ENCODE results near the gene CHST8.
"Not testable (repeated sequence)": the region's sequence is repeated elsewhere in the genome, so short reads cannot be mapped to it uniquely, and the experiment has no call there.

CHST8 gene

DNA sequence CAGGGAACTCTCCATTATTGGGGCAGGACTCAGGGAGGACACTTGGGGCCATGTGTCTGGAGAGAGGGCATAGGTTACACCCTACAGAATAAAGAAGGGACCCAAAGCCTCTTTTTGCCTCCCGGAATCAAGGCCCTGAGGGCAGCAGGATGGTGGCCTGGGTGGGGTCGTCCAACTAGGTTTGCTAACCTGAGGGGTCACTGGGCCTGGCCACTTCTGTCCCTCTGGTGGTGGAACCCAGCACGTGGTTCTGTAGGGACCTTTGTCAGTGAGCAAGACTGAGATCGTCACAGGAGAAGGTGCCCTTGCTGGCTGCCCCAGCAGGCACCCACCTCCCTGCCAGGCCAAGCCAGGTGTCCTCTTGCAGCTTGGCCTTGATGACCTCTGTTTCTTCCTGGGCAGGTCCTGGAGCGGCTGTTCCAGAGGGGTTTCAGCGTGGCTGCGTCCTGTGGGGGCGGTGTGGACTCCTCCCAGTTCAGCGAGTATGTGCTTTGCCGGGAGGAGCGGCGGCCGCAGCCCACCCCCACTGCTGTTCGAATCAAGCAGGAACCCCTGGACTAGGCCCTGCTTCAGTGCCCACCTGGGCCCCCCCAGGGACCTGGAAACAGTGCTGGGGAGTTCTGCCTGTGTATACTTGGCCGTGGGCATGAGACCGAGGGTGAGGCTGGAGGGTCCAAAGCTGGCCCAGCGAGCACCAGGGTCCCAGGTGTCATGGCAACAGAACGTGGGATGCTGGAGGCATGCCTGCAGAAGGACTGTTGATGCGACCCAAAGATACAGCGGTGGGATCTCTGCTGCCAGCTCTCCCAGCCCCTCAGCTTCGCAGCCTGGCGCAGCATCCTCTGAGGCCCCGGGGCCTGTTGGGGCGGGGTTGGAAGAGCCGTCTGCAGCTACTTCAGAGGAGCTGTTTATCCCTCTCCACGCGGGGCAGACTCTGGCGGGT, 190.9 kb downstream of the CHST8 start:
- DNase-seq (ENCODE audit: low read depth), result no peak

DNA sequence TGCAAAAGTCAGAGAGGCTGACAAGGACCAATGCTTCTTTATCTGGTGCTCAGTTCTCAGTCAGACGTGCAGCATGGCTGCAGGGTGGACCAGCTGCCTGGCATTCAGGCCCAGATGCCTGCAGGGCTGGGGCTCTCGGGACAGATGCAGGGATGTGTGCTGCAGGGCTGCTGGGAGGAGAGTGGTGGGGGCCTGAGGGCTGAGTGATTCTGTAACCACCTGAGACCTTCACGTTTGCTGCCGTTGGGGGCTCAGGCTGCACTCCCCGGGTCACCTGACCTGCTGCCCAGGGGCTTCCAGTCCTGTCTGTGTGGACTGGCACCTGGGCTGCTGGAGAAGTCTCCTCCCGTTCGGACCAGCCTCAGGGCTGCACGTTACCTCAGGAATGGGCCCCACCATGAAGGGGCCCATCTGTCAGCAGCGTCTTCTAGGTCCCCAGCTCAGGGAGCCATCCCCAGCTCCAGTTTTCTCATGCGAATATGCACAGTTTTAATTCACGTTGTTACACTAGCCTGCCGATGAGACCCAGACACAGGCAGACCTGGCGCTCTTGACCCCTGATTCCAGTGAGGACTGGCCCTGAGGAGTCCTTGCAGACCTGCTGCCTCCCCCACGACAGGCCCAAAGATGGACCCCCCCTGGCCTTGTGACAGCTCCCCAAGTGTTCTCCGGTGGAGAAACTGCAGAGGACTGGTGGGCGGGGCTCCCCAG, 191.8 kb downstream of the CHST8 start:
- no peak for DNase-seq (ENCODE audit: low read depth)

DNA sequence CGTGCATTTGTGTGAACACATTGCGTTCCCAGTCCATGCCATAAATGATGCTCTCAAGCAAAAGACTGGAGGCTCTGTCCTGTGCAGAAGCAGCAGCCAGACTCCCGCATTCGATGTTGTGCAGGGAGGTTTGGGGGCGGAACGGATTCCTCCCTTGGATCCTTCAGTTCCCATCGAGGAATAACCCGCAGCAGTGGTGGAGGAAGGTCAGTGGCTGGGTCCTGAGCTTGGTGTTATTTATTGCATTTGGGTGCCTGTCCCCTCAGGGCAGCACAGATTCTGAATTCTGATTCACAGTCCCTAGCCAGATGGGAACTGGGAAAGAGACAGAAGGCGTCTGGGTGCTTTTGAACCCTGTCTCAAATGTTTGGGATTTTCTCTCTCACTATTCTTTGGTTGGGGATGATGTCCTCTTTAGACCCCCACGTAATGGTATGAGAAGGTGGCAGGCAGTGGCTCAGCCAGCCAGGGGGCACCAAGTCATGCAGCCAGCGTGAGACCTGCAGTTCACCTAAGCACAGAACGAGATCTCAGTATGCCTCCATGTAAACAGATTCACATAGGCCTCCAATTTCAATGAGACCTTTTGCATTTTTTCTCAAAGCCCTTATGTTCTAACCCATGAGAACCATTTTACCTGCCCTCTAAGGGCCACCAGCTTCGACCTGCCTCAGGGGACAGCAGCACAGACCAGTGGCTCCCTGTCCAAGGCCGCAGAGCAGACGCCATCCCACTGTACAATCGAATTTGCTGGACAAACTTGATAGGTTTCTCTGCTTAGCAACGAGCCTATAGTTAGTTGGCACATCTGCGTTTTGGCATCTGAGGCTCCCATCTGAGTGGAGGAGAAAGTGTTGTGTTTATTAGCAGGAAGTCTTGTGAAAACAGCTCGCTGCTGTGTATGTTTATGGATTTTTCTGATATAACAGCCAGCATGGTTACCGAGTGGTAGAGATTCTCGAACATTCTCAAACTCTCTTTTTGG, 192.7 kb downstream of the CHST8 start:
- no peak for DNase-seq (ENCODE audit: low read depth)

DNA sequence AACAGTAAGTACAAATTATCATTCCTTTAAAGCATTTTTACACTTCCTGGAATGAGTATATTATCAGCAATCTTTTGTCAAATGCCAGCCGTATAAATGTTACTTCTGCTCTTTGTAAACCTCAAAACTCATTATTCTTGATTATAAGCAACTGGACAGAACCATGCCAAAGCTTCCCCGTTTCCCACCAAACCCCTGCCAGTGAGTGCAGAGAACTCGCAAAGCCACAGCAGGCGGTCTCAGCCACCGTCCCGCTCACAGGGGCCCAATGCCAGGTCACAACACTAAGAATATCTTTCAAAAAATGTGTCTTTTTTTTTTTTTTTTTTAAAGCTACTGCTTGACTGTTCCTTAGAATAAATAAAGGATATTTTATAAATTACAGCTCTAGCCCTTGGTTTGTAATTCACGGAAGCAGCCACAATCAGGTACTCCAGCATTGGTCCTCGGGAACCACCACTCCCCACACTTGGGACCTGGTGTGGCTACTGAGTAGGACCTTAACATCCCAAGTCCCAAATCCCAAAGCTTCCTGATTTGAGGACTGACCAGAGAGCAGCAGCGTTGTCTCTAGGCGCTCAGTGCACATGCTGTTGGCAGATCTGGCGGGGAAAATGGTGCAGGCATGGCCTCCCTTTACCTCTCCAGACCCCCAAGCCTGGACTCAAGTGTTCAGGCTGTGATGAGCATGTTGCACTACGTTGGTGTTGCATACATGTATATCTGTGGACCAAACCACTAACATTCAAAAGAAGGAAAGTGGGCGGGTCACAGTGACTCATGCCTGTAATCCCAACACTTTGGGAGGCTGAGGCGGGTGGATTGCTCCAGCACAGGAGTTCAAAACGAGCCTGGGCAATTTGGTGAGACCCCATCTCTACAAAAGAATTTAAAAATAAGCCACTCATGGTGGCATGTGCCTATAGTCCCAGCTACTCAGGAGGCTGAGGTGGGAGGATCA, 193.9 kb downstream of the CHST8 start:
- DNase-seq (ENCODE audit: low read depth), result no peak

DNA sequence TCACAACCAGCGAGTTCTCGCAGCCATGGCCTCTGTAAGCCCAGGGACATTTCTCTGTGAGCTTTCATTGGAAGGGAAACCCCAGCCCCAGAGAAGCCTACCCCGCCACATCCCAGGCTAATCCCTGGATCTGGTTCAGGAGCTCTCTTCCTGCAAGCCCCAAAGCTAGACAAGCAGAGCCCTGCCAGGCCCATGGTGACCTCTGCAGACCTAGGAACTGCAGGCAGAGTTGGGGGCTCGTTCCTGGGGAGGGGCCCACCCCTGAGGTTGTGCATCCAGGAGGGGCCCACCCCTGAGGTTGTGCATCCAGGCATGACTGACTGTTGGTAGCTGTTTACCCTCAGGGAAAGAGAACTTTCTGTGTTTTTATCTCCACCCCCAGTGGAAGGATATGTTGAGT, 196.7 kb downstream of the CHST8 start:
- no peak for DNase-seq (ENCODE audit: low read depth)

DNA sequence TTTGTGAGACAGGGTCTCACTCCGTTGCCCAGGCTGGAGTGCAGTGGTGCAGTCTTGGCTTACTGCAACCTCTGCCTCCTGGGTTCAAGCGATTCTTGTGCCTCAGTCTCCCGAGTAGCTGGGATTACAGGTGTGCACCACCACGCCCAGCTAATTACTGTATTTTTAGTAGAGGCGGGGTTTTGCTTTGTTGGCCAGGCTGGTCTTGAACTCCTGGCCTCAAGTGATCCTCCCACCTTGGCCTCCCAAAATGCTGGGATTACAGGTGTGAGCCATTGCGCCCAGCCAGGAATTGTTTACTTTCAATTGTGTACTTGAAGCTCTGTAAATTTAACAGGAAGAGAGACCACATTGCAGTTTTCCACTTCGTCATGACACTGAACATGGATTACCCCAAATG, 197.3 kb downstream of the CHST8 start:
- DNase-seq (ENCODE audit: low read depth), result not testable (repeated sequence)

DNA sequence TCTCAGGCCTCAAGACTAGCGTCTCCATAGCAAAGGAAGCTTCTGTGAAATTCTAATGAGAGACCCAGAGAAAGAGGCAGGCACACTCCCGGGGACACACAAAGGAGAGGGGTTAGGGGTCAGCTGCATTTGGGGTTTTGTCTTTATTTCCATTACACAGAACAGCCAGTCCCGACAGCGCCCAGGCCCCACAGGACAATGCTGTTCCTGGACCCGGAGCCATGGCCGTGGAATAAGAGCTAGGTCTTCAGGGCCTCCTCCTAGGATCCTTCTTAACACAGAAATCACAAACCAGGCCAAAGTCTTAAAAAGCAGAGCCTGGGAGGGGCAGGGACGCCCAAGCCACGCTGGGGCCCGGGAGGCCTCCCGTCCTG, 197.7 kb downstream of the CHST8 start:
- DNase-seq (ENCODE audit: low read depth), result no peak

DNA sequence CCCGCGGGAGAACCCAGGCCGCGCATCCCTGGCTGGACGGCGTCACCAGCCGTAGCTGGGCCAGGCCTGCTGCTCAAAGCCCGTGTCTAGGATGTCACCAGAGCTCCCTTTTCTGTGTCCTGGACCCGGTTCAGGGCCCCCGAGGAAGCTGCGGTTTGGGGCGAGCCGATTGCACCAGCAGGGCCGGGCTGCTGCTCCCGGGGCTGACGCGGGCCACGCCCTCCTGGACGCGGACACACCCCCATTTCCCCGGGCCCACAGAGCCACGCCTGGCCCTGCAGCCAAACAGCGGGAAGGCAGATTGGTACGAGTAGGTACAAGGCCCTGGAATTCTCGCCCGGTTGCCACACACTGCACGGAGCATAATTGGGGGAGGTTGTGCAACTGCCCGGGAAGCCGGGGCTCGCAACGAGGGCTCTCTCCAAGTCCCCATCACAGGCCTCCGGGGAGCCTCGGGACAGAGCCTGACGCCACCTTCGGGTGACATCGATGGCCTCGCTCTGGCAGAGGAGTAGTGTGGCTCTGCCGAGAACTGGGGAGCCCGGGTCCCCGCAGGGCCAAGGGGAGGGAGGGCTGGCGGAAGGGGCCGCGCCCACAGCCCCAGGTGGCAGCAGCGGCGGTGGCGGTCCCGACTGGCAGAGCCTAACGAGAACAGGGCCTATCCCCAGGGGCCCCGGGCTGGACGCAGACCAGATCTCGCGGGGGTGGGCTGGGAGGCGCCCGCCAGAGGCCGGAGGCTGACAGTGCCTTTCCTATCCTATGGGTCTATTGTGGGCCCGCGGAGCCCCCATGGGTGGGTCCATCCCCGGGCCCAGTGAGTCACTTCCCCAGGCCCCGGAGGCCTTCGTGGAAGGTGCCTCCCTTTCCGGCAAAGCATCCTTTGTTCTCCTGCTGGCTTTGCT, 198.4 kb downstream of the CHST8 start:
- DNase-seq (ENCODE audit: low read depth), result peak; percentile 56

DNA sequence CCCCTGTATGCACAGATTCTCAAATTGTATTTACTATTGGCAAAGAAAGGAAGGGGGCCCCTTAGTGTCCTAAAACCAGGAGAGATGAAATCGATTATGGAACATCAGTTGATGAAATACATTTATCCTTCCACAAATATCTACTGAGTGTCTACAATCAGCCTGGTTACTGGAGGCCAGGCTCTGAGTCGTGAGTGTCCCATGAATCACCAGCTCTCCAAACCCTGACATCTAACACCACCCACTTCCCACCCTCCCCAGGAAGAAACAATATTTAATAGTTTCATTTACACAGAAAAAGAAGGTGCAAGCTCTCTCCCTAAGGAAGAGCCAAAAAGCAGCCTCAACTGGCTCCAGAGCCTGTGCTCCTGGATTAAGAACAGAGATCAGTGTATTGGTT, 200.1 kb downstream of the CHST8 start:
- DNase-seq (ENCODE audit: low read depth), result no peak

All from T-helper 22 cell (primary cell).